Ishikawa (cell line): Measurements from ENCODE around the gene NFAM1.

Experiments used
- CEBPB ChIP-seq: IDR thresholded peaks from 2 replicates; pipeline ENCODE4 v1.6.1; 2012
- FOXM1 ChIP-seq: IDR thresholded peaks from 2 replicates; pipeline ENCODE4 v1.6.1; 2012; ENCODE audit warnings: low read depth, borderline replicate concordance
- NFIC ChIP-seq: IDR thresholded peaks from 2 replicates; pipeline ENCODE4 v1.6.1; 2012
- YY1 ChIP-seq: IDR thresholded peaks from 2 replicates; pipeline ENCODE4 v1.6.1; 2012; ENCODE audit warnings: low read depth

DNA sequence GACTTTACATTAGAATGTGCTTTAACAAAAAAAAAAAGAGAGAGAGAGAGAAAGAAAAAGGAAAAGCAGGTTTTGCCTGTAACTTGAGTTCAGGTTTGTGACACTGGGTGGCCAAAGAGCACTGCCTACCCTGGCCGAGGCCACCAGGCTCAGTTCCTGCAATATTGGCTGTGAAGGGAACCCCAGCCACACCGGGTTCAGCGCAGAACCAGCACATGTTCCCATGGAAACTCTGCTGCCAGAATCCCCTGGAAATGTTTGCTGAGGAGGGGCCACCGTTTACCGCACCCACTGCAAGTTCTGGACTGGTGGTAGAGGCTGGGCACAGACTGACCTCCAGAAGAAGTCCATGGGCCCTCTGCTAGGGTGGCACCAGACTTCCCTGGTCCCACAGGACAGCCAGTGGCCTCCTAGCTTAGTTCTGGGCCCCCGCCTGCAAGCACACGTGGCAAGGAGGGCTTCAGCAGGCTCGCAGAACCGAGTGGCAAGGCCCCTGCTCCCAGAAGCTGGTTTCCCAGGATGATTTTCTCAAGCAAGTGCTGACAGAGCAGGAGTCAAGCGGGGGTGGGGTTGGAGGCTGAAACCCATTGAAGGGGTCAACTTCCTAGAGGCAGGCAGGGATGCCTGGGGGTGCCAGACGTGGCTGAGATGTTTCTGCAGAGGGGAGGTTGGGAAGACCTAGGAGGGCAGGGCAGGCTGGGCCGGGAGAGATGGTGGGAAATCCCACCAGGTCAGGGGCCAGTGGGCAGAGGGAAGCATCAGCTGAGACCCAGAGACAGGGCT lies 51.2 kb downstream of the NFAM1 start:
- TF ChIP-seq CEBPB (no peak), NFIC (no peak), YY1 (no peak), FOXM1 (no peak)
